Kidney (tissue), 14 donors: ENCODE results near the gene NTF3. TPM values are rescaled to one million over a fixed set of nuclear protein-coding genes. Genes with fewer than 3 reads are reported as not detected.

Experiments used
- DNase-seq, 5 donors: peaks; one replicate each; pipeline ENCODE4 v3.0.0-alpha.2; 2013 to 2020
- FAIRE-seq: peaks from 2 replicates; lab custom pipeline; 2012; peaks lifted over from hg19 to GRCh38; lab: Jason Lieb, UNC
- H3K27ac ChIP-seq, 2 donors: one replicate each; pipeline ENCODE4 v1.7.0; 2013; ENCODE audit warnings: low read depth in 2 of 2, low read length in 2 of 2, inconsistent platforms in 1 of 2
- H3K27me3 ChIP-seq: one replicate; pipeline ENCODE4 v1.7.1; 2013; ENCODE audit warnings: low read length, inconsistent platforms; ENCODE audit not compliant: control insufficient read depth, insufficient read depth
- H3K36me3 ChIP-seq, 3 donors: one replicate each; pipeline versions ENCODE4 v1.7.0 to v1.7.1; 2013; ENCODE audit warnings: low read length in 3 of 3, control low read depth in 1 of 3, inconsistent platforms in 1 of 3; ENCODE audit not compliant: insufficient read depth in 3 of 3, control insufficient read depth in 2 of 3
- H3K4me1 ChIP-seq, 3 donors: one replicate each; pipeline versions ENCODE4 v1.7.0 to v1.7.1; 2013; ENCODE audit warnings: low read length in 3 of 3, inconsistent platforms in 1 of 3, low read depth in 1 of 3; ENCODE audit not compliant: control insufficient read depth in 2 of 3, insufficient read depth in 2 of 3
- H3K4me3 ChIP-seq, 3 donors: one replicate each; pipeline versions ENCODE4 v1.7.0 to v1.8.1; 2013; ENCODE audit warnings: low read length in 3 of 3, control low read depth in 1 of 3, inconsistent platforms in 1 of 3
- H3K9ac ChIP-seq, 3 donors: one replicate each; pipeline versions ENCODE4 v1.7.0 to v1.7.1; 2013; ENCODE audit warnings: low read length in 3 of 3, control low read depth in 1 of 3, inconsistent platforms in 1 of 3
- H3K9me3 ChIP-seq, 3 donors: one replicate each; pipeline versions ENCODE4 v1.7.0 to v1.7.1; 2013; ENCODE audit warnings: low read length in 3 of 3, control low read depth in 1 of 3, inconsistent platforms in 1 of 3; ENCODE audit not compliant: control insufficient read depth in 2 of 3, insufficient read depth in 1 of 3
- intact Hi-C: fragments of 100-400 bp; cut with DNase I; formaldehyde crosslinking; loops from one replicate; pipeline ENCODE4 v1.11.1; 2022
- polyA plus RNA-seq: library from polyadenylated mRNA; stranded (reverse); fragments of 350-450 nt; fragmentation: Illumina TruSeq; extraction: RNeasy Lipid Tissue Mini Kit (QIAGEN cat#74804); gene quantifications from one replicate; pipeline ENCODE4 v1.2.3, GENCODE V29; 2014; ENCODE audit warnings: low read depth, low replicate concordance; ENCODE audit not compliant: insufficient read depth
- total RNA-seq: library from RNA; stranded (reverse); fragmentation: NEBNext Ultra II Directional; extraction: Animal tissue kit (Norgen Biotek cat#: 25700); gene quantifications from one replicate; pipeline ENCODE4 v1.2.1, GENCODE V29; 2021
- TF ChIP-seq, protein P1 (sequence below): IDR thresholded peaks from 3 replicates; pipeline ENCODE4 v1.5.1; 2012; ENCODE audit warnings: mild to moderate bottlenecking, moderate library complexity, borderline replicate concordance; ENCODE audit not compliant: insufficient read depth; ENCODE audit errors: extremely low read depth
- donor health status: control.
- donor health status: control.
- donor health status: control.
- donor health status: control.
- donor health status: control.
- donor health status: DM: yes; HTN: yes; CAD: no.
- donor health status: Normal renal cell carcinoma (clear cell type).

NTF3 gene
- total and polyA plus RNA-seq, 2 donors from 2014 or later = 2.9 to 3.5 TPM

GRCh38 chr12:5480938-5481303 lies 49.0 kb downstream of the NTF3 start:
- no peaks in the 10 kb centered on the region for H3K36me3 ChIP-seq
- intact Hi-C loops = no loop called here
- no peak overlapping the region for H3K27ac ChIP-seq
- H3K4me1 ChIP-seq = peaks cover 0 to 6% (median 0%) of the 10 kb centered on the region in 3 donors
- FAIRE-seq (no peak), DNase-seq (peak in 3 of 5 donors; percentile 85 to 92 (median 89))
- no peaks in the 10 kb centered on the region for H3K9me3 ChIP-seq
- no peak overlapping the region for H3K4me3 ChIP-seq
- TF ChIP-seq, protein P1, sequence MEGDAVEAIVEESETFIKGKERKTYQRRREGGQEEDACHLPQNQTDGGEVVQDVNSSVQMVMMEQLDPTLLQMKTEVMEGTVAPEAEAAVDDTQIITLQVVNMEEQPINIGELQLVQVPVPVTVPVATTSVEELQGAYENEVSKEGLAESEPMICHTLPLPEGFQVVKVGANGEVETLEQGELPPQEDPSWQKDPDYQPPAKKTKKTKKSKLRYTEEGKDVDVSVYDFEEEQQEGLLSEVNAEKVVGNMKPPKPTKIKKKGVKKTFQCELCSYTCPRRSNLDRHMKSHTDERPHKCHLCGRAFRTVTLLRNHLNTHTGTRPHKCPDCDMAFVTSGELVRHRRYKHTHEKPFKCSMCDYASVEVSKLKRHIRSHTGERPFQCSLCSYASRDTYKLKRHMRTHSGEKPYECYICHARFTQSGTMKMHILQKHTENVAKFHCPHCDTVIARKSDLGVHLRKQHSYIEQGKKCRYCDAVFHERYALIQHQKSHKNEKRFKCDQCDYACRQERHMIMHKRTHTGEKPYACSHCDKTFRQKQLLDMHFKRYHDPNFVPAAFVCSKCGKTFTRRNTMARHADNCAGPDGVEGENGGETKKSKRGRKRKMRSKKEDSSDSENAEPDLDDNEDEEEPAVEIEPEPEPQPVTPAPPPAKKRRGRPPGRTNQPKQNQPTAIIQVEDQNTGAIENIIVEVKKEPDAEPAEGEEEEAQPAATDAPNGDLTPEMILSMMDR = no peak
- no peak overlapping the region for H3K9ac ChIP-seq
- H3K27me3 ChIP-seq = no peaks in the 10 kb centered on the region

GRCh38 chr12:5481645-5482044 lies 49.7 kb downstream of the NTF3 start:
- Histone ChIP-seq H3K27me3 (no peaks in the 10 kb centered on the region), H3K27ac (no peak overlapping the region), H3K9me3 (no peaks in the 10 kb centered on the region), H3K4me1 (peaks cover 0 to 6% (median 0%) of the 10 kb centered on the region in 3 donors), H3K9ac (no peak overlapping the region), H3K4me3 (no peak overlapping the region), H3K36me3 (no peaks in the 10 kb centered on the region)
- FAIRE-seq = no peak
- TF ChIP-seq, protein P1 = no peak
- intact Hi-C loops = no loop called here
- no peak for DNase-seq

DNA sequence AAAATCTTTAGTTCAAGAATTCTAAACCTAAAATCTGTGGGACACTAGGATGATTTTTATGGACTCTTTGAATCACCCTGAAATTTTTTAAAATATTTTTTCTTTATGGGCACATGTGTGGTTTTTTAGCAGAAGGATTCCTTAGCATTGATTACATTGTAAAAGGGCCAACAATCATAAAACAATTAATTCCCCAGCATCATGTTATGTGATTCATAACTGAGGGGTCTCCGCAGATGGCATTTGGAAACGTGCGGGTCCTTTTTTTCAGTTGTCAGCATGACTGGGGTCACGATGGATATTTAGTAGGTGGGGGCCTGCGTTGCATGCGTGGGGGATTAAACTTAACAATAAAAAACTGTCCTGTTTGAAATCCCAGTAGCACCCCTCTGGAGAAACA lies 52.5 kb downstream of the NTF3 start:
- Histone ChIP-seq H3K27me3 (no peaks in the 10 kb centered on the region), H3K9me3 (no peaks in the 10 kb centered on the region), H3K4me3 (no peak overlapping the region), H3K27ac (no peak overlapping the region), H3K9ac (no peak overlapping the region), H3K4me1 (peaks cover 0 to 3% (median 0%) of the 10 kb centered on the region in 3 donors), H3K36me3 (no peaks in the 10 kb centered on the region)
- DNase-seq = no peak
- no peak for FAIRE-seq
- TF ChIP-seq, protein P1 = no peak
- intact Hi-C loops = no loop called here

GRCh38 chr12:5485454-5485853 lies 53.5 kb downstream of the NTF3 start:
- intact Hi-C loops = no loop called here
- DNase-seq (peak in 1 of 5 donors; percentile 57), FAIRE-seq (no peak)
- H3K9ac ChIP-seq = no peak overlapping the region
- H3K27me3 ChIP-seq = no peaks in the 10 kb centered on the region
- H3K36me3 ChIP-seq = no peaks in the 10 kb centered on the region
- H3K27ac ChIP-seq = no peak overlapping the region
- H3K9me3 ChIP-seq = no peaks in the 10 kb centered on the region
- H3K4me1 ChIP-seq = peaks cover 0 to 3% (median 0%) of the 10 kb centered on the region in 3 donors
- H3K4me3 ChIP-seq = no peak overlapping the region
- TF ChIP-seq, protein P1 = no peak
